GM18868 (cell line): ENCODE results near the gene ALLC.
A peak's percentile ranks its signal among the peaks of the same experiment; 100 is the strongest.

Experiments
- ATAC-seq: cut with Tn5 transposase; IDR thresholded peaks from one replicate; pipeline ENCODE4 v1.9.1; 2021; ENCODE audit warnings: mild to moderate bottlenecking, moderate library complexity; ENCODE audit not compliant: unreplicated experiment

The ALLC gene

DNA sequence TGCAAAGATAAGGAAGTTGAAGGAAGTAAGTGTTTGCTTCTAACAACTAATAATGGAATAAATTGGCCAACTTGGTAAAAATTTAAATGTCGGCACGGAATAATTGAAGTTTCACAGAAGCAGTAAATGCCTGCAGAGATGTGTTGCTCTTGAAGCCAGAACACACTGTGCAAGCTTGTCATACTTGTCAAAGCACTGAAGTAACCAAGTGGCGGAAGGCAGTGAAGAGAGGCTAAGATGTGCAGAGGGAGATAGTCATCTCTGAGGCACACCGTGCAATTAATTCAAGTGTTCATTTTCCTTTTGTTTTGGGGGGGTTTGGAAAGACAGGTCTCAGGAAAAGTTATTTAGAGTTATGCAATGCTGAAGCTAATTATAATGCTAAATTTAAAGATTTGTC is 50.6 kb downstream of the ALLC start:
- no peak for ATAC-seq

DNA sequence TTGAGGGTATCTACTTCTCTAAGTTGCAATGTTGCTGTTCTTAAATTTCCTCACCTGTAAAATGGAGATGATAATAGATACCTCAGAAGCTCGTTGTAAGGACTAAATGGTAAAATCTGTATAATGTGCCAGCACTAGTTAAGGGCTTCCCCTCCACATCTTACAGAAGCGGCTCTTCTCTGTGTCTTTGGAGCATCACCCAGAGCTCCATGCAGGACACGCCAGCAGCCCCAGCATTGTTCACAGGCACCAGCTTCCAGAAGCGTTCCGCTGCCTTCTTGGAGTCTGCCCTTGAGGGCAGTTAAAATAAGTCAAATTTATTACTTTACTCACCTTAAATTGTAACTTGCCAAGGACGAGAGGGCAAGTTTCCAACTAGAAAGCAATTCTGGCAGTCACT is 51.2 kb downstream of the ALLC start:
- no peak for ATAC-seq

DNA sequence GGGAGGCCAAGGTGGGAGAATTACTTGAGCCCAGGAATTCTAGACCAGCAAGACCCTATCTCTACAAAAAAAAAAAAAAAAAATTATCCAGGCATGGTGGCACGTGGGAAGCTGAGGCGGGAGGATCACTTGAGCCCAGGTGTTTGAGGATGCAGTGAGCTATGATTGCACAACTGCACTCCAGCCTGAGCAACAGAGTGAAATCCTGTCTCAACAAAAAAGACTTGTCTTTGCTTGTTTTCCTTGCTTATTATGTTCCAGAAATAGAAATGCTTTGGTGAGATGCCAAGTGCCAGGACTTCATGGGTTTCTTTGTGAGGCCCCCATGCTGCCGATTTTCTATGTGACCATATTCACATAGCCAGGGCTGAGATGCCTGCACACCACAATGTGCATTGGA is 54.4 kb downstream of the ALLC start:
- ATAC-seq = no peak

DNA sequence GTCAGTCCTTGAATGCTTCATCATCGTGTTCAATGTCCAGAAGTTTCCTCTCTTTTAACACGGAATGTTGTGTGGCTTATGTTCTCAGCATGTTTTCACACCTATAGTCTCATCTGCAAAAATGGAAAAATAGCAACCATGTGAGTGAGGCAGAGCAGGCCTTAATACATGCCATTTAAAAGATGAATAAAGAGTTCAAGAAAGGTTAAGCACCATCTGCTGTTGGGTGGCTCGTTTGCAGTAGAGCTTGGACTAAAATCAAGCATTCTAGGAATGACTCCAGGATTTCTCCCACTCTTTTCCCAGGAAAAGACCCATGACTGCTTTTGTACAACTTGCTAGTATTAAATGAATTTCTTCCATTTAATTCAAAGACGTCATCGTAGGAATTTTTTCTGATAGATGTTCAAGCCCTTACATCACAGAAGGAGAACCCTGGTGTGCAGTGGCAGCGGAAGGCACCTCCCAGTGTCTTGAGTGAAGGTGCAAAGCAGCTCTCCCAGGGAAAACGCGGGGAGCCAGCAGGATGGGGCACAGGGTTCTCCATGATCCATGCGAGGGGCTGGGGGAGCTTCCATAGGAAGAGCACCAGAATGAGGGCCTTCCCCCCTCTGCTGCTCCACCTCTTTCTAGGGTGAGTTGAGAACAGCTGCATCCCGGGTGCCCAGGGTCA is 55.0 kb downstream of the ALLC start:
- no peak for ATAC-seq

DNA sequence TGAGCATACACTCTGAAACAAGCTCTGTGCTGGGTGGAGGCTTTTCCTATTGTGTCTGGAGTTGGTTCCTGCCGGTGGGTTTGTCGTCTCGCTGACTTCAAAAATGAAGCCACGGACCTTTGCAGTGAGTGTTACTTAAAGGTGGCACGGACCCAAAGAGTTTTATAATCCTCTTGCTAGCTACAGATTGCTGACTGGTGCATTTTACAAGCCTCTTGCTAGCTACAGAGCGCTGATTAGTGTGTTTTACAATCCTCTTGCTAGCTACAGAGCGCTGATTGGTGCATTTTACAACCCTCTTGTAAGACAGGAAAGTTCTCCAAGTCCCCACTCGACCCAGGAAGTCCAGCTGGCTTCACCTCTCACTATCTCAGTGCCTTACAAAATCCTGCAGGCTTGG is 60.7 kb downstream of the ALLC start:
- ATAC-seq = no peak

DNA sequence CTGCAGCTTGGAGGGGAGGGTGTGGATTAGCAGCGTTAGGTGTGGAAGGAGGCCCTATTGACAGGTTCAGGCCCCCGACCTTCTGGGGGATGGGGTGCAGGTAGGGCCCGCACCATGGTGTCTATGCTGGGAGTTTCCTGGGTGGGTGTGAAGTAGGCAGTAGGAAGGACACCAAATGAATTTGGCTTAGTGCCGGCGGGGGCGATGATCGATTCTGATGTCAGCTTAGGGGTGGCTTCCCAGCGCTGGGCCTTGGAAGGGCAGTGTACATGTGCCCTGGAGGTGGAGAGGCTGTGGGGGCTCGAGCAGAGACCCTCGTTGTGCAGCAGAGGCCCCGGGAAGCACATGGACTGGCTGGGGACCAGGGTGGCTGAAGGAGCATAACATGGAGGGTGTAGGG is 67.0 kb downstream of the ALLC start:
- no peak for ATAC-seq

DNA sequence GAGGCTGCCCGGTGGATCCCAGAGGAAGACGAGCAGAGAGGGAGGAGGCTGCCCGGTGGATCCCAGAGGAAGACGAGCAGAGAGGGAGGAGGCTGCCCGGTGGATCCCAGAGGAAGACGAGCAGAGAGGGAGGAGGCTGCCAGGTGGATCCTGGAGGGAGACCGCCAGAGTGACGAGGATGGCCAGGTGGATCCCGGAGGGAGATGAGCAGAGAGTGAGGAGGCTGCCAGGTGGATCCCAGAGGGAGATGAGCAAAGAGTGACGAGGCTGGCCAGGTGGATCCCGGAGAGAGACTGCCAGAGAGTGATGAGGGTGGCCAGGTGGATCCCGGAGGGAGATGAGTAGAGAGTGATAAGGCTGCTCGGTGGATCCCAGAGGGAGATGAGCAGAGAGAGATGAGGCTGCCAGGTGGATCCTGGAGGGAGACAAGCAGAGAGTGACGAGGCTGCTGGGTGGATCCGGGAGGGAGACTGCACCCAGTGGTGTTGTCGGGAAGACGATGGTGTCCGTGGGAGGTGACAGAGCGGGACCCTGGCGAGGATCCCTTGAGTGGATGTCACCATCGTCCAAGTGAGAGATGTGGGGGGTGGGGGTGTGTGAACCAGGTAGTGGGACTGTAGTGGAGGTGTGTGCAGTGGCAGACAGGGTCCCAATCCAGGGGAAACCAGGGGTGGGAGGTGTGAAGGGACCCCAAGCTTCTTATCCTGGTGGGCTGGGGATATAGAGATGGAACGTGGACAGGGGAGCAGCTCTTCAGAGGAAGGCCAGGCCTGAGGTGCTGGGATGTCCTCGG is 67.7 kb downstream of the ALLC start:
- ATAC-seq = no peak

DNA sequence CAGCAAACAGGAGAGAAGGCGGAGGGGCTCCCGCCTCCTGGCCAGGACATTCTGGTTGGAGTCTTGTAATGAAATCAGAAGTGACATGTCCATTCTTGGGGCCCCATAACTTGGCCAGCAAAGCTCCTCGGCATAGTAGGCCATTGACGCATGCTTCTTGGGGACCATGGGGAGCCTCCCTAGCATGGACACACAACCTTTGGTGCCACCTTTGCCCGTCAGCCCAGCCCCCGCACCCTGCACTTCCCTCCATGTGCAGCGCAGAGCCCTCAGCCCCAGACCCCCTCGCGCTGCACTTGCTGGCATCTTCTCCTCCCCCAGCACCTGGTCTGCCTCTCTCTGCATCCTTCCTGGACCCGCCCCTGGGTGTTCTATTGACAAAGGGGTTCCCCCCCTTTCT is 68.5 kb downstream of the ALLC start:
- no peak for ATAC-seq

DNA sequence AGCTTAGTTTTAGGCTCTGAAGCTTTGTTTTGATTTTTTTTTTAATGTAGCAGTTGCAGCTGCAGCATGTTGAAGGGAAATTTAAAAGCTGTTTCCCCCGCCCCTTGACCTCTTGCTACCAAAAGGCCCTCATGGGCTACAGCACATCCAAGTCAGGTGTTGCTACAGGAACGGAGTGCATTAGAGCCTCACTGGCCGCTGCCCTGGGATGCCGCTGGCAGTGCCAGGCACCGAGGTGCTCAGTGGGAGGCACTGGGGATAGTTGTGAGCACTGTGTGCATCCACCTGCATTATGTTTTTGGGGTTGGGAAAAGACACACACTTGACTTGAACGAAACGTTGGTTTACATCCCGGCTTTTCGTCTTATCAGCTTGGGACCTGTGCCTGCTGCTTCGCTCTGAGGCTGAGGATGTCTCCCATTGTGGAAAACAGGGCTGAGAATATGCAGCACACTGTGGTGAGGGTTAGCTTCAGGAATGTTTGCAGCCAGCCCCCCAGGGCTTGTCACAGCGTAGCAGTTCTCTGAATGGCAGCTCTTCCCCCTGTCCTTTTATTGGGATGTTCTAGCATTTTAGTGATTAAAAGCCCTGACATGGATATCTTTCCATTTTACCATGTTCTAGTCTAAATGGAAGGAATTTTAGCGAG is 69.5 kb downstream of the ALLC start:
- no peak for ATAC-seq

DNA sequence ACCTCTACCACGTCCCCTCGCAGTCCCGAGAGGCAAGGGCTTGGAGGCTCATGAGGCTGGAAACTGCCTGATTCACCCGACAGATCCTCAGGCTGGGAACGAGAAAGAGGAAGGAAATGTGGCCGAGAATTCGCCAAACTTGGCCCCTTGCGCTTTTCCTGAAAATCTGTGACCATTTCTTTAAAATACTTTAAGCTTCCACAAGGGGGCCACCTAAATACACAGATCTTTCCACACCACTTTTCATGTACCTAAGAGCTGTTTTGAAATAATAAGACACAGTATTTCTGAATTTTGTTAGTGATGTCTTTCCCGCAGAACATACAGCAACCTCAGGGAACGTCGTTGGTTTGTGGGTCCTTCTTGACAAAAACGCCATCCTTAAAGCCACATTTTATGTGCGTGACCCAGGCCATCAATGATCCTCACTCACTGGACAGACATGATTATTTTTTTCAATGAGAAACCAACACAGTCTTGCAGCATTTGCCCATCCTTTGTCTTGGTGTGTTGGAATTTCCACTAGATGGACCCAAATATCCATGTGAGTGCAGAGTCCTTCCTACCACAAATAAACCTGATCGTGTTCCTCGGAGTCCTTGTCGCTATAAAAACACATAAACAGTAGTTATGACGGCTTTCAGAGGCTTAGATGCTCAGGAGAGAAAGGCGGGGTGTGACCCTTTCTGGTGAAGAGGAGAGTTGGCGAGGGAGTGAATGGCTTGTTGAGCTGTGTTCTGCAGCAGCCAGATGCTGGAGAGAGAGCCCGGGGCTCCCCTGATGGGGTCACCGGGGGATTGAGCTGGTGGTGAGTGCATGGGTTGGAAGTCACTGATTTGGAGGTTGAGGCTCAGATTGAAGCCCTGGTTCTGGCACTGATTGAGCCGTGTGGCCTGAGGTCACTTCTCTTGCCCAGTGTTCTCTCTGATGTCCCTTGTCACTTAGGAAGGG is 70.4 kb downstream of the ALLC start:
- ATAC-seq = no peak

DNA sequence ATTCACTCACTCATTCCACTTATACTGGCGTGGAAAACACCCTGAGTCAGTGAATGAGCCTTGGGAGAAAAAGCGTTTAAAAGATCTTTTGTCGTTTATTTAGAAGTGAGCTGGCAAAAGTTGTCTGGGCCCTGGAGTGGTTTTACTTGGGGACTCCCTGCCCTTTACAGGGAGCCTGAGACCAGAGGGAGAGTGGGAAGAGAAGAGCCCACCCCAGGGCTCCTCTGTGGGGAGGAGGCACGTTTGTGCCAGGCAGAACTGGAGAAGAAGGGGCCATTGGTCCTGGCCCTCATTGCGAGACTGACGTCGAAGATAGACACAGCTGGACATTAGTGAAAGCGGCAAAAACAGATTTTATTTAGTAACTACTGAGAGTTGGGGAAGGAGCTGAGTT is 71.1 kb downstream of the ALLC start:
- no peak for ATAC-seq

DNA sequence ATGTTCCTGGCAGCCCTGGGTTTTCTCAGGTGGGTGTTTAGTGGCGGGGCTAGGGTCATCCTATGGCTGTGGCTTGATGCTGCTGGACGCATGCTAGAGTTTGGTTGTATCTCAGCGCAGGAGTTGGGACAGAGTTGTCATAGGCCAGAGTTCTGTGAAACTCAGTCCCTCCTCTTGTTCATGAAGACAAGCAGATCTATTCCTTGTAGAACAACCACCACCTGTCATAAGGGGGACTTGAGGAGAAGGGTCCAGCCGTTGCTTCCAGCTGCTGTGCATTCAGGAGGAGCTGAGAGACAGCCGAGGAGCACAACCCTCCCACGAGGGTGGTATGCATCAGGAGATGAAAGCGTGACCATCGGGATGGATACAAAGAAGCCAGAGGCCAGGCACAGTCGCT is 71.8 kb downstream of the ALLC start:
- no peak for ATAC-seq

DNA sequence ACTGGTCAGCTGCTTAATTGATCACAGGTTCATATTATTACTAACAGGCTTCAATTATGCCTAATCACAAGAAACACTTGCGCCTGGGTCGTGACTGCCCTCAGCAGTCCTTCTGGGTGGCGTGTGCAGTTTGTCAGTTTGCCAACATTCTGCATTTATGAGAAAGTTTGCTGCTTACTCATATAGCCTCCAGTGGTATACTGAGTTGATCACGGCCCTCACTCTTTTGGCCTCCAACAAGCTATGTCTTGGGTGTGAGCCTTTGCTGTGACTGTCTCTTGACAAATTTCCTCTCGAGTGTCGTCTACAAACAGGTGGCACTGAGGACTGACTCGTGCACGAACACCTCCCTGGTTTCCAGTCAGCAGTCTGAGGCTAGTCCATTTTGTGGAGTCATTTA is 72.6 kb downstream of the ALLC start:
- ATAC-seq = no peak

DNA sequence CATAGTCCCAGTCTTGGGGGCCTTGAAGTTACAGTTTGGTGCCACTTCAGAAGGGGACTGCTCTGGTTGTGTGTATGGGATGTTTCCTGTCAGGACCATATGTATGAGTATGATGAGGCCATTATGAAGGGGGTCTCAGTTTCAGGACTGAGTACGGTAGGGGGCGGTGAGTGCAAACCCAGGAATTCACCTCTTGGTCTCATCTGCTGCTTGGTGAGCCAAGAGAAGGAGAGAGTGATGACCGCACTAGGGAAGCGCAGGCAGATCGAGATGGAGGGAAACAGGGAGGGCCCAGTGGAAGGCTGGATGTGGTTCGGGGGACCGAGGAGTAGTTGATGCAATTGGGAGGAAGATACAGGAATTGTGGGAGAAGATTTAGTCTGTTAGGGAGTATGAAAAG is 73.8 kb downstream of the ALLC start:
- ATAC-seq = no peak

DNA sequence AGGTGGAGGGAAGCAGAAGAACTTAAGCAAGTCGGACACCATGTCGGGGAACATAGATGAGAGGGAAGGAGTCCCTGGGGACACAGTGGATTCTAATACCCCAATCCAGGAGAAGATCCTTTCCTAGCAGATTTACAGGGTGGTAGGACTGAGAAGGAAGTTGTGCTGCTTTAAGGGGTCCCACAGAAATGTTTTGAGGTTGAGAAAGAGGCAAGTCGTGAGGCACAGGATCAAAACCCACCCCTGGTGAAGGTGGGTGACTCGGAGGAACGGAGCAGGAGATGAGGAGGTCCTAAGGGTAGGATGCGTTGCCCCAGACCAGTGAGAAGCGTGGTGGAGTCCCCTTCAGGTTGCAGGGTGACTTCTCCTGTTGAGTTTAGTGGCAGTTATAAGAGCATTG is 78.1 kb downstream of the ALLC start:
- no peak for ATAC-seq

DNA sequence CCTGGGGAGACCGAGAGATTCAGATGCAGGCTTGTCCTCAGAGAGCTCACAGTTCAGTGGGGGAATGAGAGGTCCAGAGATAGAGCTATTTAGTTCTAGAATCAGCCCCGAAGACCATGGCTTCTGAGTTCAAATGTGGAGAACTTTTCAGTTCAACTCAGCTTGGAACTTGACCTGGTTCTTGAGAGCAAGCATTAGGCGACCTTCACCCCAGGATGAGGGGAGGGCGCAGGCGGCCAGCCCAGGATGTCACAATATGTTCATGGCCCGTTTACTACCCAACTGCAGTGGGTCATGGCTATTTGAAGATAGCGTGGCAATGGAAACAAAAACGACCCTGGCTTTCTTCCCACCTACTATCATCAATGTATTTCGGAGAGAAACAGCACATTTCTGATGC is 79.1 kb downstream of the ALLC start:
- ATAC-seq = no peak

DNA sequence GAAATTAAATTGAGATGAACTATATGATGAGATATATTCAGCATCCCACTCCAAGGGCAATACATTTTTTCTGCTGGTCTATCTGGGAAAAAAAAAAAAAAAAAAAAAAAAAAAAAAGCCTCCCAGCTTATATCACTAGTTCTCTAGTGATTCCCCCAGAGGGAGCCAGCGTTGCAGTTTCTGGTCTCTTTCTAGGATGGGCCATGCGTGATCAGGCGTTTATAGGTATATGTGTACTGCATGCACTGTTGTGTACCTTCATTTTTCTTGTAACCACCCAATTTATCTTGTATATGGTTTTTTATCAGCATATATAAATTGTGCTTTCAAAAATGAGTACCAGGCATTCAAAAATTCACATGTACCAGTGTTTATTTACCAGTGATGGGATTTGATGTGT is 80.5 kb downstream of the ALLC start:
- ATAC-seq = peak; percentile 70

DNA sequence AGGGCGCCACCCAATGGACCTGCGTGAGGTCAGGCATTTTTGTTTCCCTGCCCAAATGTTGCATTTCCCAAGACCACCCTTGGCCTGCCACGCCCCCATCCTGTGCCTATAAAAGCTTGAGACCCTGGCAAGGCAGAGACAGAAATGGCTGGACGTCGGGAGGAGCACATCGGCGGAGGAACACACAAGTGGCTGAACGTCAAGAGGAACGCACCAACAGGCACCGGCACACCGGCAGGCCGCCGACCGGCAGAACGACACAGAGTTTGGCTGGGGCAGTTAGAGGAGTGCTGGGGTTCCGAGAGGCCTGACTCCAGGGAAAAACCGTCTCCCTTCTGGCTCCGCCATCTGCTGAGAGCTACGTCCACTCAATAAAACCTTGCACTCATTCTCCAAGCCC is 81.3 kb downstream of the ALLC start:
- no peak for ATAC-seq

DNA sequence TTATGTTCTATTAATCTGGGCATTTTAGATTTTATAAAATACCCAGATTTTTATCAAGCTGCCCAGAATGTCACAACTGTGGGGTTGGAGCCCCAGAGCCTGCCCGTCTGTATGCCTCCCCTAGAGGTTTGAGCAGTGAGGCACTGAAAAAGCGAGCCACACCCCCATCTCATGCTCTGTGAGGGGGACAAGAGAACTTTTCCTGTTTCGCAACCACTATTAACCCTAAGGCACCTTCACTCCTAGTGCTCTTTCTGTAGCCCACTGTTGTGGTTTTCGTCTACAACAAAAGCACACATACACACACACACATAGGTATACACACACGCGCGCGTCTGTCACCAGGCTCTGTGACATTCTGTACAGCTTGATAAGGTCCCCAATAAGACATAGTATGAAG is 83.4 kb downstream of the ALLC start:
- ATAC-seq = no peak

DNA sequence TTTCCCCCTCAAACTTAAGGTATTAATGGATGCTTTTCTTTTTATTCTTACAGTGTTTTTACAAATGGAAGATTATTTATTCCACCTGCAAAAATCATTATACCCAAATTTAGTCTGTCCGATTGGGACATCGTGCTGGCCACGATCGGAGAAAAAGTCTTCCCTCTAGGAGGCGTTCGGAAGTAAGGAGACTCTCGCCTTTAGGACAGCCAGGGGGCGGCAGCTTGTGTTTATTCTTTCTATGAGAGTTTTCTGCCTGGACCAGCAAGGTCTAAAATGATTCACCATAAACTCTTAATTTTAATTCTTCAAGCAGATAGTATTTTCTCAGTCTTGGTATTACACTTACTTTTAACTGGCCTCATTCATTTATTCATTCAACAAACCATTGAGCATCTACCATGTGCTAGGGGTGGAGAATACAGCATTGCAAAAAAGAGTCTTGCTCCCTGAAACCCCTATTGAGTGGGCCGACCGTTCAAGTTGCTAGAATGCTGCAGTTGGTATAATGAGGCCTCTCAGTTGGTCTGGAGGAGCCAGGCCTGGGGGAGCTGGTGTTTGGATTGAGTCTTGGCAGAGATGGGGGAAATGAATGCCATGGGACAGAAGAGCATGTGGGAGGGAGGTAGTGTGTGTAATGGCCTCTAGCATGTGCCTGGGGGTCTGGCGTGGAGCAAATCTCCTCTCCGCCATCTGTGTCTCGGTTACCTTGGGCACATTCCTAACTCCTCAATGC is 84.0 kb downstream of the ALLC start:
- ATAC-seq = no peak
